Upper lobe of left lung (tissue), 4 donors: ENCODE measurements around the gene COBL.

ENCODE experiments used
- CTCF ChIP-seq, 6 experiments: fragments of 450-650 bp in 4 of 6; fragments of 200-600 bp in 2 of 6; sonication (generic) in 2 of 6; IDR thresholded peaks; one replicate each; pipeline ENCODE4 v1.5.1; 2016 to 2019; ENCODE audit warnings: antibody characterized with exemption in 6 of 6
- EP300 ChIP-seq, 4 donors: sonication (generic); formaldehyde crosslinking; IDR thresholded peaks; one replicate each; pipeline ENCODE4 v1.5.1; 2017; ENCODE audit warnings: antibody characterized with exemption in 4 of 4, control low read depth in 2 of 4
- POLR2AphosphoS5 ChIP-seq, 2 donors: sonication (generic); formaldehyde crosslinking; IDR thresholded peaks; one replicate each; pipeline ENCODE4 v1.5.1; 2017; ENCODE audit warnings: antibody characterized with exemption in 2 of 2

GRCh38 chr7:51128545-51129435 is 187.8 kb downstream of the COBL start:
- no peak for TF ChIP-seq EP300 (IDR thresholded peaks at IDR 0.05)
- TF ChIP-seq CTCF (IDR thresholded peaks at IDR 0.05), result no peak
- no peak for TF ChIP-seq POLR2AphosphoS5 (IDR thresholded peaks at IDR 0.05)
